ENCODE data around the gene TOMM70.
"Not testable (repeated sequence)": the region's sequence is repeated elsewhere in the genome, so short reads cannot be mapped to it uniquely, and the experiment has no call there.

The TOMM70 gene

GRCh38 chr3:100330651-100331050 is 70.2 kb downstream of the TOMM70 start:
- H3K27ac Mint-ChIP-seq, result no peak overlapping the region
- H3K36me3 Mint-ChIP-seq, result peaks cover 12% of the 10 kb centered on the region
- ATAC-seq, result no peak
- H3K27me3 Mint-ChIP-seq, result no peaks in the 10 kb centered on the region
- H3K9me3 Mint-ChIP-seq, result peaks cover 3% of the 10 kb centered on the region
- H3K4me3 Mint-ChIP-seq, result no peak overlapping the region
- peaks cover 7% of the 10 kb centered on the region for H3K4me1 Mint-ChIP-seq

GRCh38 chr3:100329800-100330489 is 70.9 kb downstream of the TOMM70 start:
- H3K27me3 Mint-ChIP-seq, result no peaks in the 10 kb centered on the region
- peaks cover under 1% of the 10 kb centered on the region for H3K4me1 Mint-ChIP-seq
- peaks cover 3% of the 10 kb centered on the region for H3K9me3 Mint-ChIP-seq
- no peak overlapping the region for H3K27ac Mint-ChIP-seq
- peaks cover 12% of the 10 kb centered on the region for H3K36me3 Mint-ChIP-seq
- no peak overlapping the region for H3K4me3 Mint-ChIP-seq
- no peak for ATAC-seq

- not testable (repeated sequence) for H3K9me3 Mint-ChIP-seq, H3K4me1 Mint-ChIP-seq, H3K27ac Mint-ChIP-seq, ATAC-seq, H3K27me3 Mint-ChIP-seq, H3K4me3 Mint-ChIP-seq
- peaks cover 12% of the 10 kb centered on the region for H3K36me3 Mint-ChIP-seq
Measured at GRCh38 chr3:100327377-100327776, 73.5 kb downstream of the TOMM70 start.

- Mint-ChIP-seq H3K27ac (no peak overlapping the region), H3K27me3 (no peaks in the 10 kb centered on the region), H3K36me3 (peaks cover 12% of the 10 kb centered on the region), H3K4me3 (no peak overlapping the region), H3K9me3 (peaks cover 3% of the 10 kb centered on the region), H3K4me1 (no peaks in the 10 kb centered on the region)
- ATAC-seq, result no peak
Measured at GRCh38 chr3:100325827-100326226, 75.1 kb downstream of the TOMM70 start.

GRCh38 chr3:100324044-100324443 is 76.8 kb downstream of the TOMM70 start:
- no peaks in the 10 kb centered on the region for H3K4me1 Mint-ChIP-seq
- H3K27me3 Mint-ChIP-seq, result no peaks in the 10 kb centered on the region
- no peak overlapping the region for H3K4me3 Mint-ChIP-seq
- peaks cover 3% of the 10 kb centered on the region for H3K9me3 Mint-ChIP-seq
- peaks cover 19% of the 10 kb centered on the region for H3K36me3 Mint-ChIP-seq
- ATAC-seq, result no peak
- no peak overlapping the region for H3K27ac Mint-ChIP-seq

GRCh38 chr3:100319951-100320350 is 80.9 kb downstream of the TOMM70 start:
- Mint-ChIP-seq H3K27ac (no peak overlapping the region), H3K9me3 (no peaks in the 10 kb centered on the region), H3K4me3 (no peak overlapping the region), H3K27me3 (no peaks in the 10 kb centered on the region), H3K4me1 (peaks cover 4% of the 10 kb centered on the region), H3K36me3 (peaks cover 13% of the 10 kb centered on the region)
- no peak for ATAC-seq

- Mint-ChIP-seq H3K9me3 (no peaks in the 10 kb centered on the region), H3K4me1 (peaks cover 4% of the 10 kb centered on the region), H3K36me3 (peaks cover 13% of the 10 kb centered on the region), H3K27ac (no peak overlapping the region), H3K4me3 (no peak overlapping the region), H3K27me3 (no peaks in the 10 kb centered on the region)
- ATAC-seq, result no peak
Measured at GRCh38 chr3:100317912-100318311, 83.0 kb downstream of the TOMM70 start.

- ATAC-seq, result no peak
- no peaks in the 10 kb centered on the region for H3K27me3 Mint-ChIP-seq
- no peaks in the 10 kb centered on the region for H3K9me3 Mint-ChIP-seq
- H3K27ac Mint-ChIP-seq, result no peak overlapping the region
- H3K4me3 Mint-ChIP-seq, result no peak overlapping the region
- H3K36me3 Mint-ChIP-seq, result peaks cover 17% of the 10 kb centered on the region
- H3K4me1 Mint-ChIP-seq, result peaks cover 4% of the 10 kb centered on the region
Measured at GRCh38 chr3:100316641-100317069, 84.2 kb downstream of the TOMM70 start.
